B cell (primary cell): ENCODE measurements around the gene RNF10.

Source experiments
- CTCF ChIP-seq: fragments of 200-600 bp; IDR thresholded peaks from one replicate; pipeline ENCODE4 v1.8.0; 2022; ENCODE audit warnings: antibody characterized with exemption, mild to moderate bottlenecking
- EZH2 ChIP-seq: IDR thresholded peaks from 2 replicates; pipeline ENCODE4 v1.6.1; 2012; ENCODE audit warnings: borderline replicate concordance, low read depth, mild to moderate bottlenecking, moderate library complexity, low read length; ENCODE audit not compliant: insufficient read depth, poor library complexity, severe bottlenecking

DNA sequence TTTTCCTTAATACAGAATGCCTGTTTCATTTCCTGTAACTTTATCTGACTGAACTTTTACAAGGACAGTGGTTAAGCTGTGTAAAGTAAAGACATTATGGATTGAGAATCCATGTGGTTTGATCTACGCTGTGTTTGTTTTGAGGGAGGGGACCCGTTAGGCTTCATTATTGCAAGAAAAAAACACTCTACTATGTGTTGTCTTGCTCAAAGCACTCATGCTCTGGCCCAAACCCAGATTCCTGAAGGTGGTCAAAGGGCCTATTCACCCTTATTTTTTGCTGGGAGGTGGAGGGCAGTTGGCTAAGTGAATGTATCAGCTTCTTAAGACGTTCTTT, 11.9 kb downstream of the RNF10 start:
- TF ChIP-seq CTCF = no peak
- TF ChIP-seq EZH2 = no peak
